Jurkat, Clone E6-1 (cell line): ENCODE data around the gene COL18A1.

Experiments used
- DNase-seq: peaks from one replicate; pipeline ENCODE4 v3.0.0-alpha.2; 2011; ENCODE audit warnings: low read depth, low spot score
- H3K4me3 ChIP-seq: 2 replicates; pipeline ENCODE4 v1.5.1; 2011; ENCODE audit warnings: mild to moderate bottlenecking, low read length, control low read depth, moderate library complexity

The COL18A1 gene

DNA sequence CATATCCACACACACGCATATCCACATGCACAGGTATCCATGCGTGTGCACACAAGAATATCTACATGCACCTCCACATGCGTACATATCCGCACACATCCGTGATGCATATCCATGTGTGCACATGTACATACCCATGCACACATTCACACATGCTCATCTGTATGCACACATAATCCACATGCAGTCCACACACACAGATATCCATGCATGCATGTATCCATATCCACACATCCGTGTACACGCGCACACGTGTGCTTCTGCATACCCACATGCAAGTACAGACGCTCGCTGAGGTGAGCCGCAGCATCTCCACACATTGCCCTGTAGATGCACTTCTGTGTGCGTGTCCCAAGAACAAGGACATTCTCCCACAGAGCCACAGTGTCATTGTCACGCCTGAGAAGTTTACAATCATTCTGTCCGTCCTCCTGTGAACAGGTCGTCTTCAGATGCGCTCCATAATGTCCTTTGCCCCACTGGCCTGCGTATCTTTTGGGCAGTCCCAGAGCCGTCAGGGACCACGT is 43.4 kb downstream of the COL18A1 start:
- no peak for DNase-seq

DNA sequence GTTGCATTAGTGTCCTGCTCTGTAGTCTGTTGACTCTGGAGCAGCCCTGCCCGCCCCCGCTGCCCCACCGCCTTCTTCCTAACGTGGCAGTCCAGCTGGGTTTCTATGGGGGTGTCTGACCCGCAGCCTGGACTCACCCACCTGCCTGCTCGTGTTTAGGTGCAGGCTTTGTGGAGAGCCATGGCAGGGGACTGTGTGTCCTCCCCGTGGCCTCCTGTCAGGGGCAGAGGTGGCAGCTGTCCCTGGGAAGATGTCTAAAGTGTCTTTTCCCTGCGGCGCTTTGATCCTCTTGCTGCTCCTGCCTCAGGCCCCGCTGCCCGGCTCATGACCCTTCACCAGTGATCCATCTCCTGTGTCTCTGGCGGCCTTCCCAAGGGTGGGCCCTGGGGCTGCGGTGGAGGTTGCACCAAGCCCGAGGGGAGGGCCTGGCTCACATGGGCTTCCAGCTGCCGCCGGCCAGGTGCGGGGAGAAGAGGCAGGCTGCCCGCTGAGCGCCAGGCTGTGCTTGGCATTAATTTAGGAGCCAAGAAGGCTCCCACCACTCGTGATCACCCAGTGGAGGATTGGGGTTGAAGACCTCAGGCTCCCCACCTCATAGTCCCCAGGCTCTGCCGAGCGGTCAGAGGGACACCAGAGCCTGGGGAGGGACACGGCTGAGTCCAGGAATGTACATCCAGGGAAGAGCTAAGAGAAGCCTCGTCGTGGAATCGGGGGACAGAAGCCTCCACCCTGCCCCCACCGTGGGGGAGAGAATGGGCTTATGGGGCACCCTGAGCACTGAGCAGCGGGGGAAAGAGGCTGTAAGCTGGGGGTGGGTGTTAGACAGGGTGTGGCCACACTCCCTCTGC is 44.1 kb downstream of the COL18A1 start:
- no peak overlapping the region for H3K4me3 ChIP-seq
- DNase-seq = no peak

More for the DNA sequence above, 43.4 kb downstream of the COL18A1 start:
- H3K4me3 ChIP-seq = no peak overlapping the region

DNA sequence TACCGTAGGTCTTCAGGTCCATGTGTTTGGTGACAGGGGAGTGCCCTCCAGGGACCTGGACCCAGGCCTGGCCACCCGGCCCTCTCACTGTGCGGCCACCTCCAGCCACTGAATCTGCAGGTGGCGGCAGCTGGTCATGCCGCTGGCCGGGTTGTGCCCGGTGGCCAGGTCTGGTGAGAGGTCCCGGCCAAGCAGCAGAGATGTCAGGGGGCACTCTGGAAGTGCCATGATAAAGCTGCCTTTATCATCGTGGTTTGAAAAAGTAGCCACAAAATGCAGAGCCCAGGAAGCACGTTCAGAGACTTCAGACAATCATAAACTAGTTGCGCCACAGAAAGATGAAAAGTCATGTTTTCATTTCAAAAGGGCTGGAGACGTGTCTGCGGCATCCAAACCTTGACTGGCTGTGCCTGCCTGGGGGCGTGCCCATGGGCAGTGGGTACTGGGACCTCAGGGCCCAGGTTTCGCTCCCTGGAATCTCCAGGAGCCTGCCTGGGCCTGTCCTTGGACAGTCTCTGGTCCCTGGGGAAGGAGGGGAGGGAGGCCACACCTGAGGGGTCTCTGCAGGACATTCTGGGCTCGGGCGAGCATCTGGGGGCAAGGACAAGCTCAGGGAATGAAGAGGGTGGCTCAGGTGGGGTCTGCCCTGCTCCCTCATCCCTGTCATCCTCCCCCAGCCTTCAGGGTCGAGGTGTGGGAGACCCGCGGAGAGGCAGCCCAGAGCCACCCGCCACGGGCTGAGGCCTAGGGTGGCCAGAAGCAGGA is 44.9 kb downstream of the COL18A1 start:
- DNase-seq = no peak

DNA sequence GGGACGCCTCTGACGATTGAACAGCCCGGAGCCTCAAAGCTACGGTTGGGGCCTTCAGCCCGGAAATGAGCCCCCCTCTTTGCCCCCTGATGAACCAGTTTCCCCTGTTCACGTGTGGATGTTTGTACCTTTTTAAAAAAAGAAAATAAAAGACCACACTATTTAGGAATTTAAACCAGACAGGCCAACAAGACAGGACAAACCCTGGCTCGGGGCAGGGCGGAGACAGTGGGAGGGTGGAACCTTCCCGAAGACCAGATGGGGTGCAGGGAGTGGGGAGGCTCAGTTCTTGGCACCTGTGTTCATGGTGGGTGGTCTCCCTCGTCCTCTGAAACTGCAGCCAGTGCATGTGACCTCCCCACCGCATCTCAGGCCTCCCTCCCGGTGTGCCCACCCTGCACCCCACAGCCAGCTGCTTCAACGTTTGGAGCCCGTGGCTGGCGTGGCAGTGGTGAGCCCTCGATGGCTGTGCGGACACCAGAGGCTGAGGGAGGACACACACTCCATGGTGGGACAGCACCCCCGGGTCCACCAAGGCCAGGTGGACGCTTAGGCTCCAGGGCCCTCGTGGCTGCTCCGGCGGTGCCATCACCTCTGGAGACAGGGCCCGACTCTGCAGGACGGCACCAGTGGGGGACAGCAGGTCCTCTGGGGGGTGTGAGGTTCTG is 45.6 kb downstream of the COL18A1 start:
- DNase-seq = no peak
- H3K4me3 ChIP-seq = no peak overlapping the region

More for the DNA sequence above, 44.9 kb downstream of the COL18A1 start:
- no peak overlapping the region for H3K4me3 ChIP-seq

DNA sequence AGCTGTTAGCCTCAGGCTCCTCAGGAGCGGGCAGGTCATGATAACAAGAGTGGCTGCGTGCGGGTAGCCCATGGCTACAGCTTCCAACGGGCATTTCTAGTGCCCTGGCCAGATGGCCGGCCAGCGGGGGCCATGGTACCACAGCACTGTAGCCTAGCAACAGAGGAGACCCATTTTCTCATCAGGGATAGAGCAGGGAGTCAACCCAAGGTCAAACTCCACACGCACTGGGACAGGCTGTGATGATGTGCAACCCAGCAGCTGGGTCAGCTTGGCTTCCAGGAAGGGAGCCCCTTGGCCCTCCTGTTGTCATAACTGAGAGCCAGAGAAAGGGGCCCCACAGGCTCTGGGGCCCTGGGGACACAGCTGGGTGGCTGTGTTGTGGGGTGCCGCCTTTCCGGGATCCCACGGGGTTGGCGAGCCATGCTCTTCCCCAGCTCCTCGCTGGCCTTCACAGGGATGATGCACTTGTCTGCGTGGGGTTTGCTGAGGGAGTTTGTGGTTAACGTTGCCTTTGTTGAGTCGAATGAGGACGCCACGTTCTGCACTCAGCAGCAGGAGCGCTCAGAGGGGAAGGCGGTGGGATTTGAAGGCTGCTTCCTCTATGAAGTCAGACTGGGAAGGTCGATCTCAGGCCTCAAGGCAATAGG is 46.3 kb downstream of the COL18A1 start:
- H3K4me3 ChIP-seq = no peak overlapping the region
- DNase-seq = no peak

DNA sequence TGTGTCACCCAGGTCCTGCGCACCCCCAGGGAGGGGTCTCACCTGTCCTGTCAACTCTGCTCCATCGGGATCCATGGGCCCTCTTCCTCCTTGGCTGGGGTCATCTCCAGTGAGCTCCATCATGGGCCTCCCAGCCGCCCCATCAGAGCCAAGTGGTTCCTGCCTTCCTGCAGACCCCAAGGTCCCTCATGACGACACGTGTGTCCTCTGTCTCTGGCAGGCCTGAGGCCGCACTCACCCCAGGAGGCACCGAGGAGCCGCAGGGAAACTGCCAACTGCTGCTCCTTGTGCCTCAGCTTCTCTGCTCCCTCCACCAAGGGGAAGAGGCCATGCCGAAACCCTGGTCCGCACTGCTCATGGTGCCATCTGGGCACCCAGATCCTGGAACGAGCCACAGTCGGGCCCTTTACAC is 46.8 kb downstream of the COL18A1 start:
- no peak overlapping the region for H3K4me3 ChIP-seq
- no peak for DNase-seq

DNA sequence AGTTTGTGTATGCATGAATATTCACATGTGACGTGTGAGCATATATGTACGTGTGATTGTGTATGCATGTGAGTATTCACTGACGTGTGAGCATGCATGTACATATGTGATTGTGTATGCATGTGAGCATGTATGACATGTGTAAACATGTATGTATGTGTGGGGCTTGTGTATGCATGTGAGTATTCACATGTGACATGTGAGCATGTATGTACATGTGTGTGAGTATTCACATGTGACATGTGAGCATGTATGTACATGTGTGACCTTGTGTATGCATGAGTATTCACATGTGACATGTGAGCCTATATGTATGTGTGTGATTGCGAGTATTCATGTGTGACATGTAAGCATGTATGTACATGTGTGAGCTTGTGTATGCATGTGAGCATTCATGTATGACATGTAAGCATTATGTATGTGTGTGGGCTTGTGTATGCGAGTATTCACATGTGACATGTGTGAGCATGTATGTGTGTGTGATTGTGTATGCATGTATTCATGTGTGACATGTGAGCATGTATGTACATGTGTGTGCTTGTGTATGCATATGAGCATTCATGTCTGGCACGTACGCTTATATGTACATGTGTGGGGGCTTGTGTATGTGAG is 47.8 kb downstream of the COL18A1 start:
- no peak for DNase-seq
- no peak overlapping the region for H3K4me3 ChIP-seq

DNA sequence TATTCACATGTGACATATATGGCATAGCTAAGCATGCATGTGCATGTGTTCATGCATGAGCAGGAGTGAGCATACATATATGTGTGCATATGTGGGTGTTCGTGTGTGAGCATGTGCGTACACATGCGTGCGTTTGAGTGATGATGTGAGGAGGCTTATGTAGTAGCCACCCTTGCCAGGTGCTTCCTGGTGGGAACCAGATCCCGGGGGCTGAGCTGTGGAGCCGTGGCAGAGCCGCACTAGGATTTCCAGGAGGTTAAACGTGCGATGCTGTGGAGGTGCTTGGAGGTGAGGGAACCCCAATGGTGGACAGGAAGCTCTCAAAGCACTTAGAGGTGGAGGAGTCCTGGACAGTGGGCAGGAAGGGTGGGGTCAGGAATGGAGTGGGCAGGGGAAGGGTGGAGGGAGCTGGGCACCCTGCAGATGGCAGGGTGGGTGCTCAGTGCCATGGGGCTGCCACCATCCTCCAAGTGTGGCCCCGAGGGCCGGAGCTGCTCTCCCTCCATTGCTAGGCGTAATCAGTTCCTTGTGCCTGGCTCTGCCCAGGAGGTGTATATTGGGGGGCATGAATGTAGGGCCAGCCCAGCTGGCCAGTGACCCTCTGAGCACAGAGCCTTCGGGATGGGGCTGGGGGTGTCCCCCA is 48.5 kb downstream of the COL18A1 start:
- DNase-seq = no peak
- H3K4me3 ChIP-seq = no peak overlapping the region

DNA sequence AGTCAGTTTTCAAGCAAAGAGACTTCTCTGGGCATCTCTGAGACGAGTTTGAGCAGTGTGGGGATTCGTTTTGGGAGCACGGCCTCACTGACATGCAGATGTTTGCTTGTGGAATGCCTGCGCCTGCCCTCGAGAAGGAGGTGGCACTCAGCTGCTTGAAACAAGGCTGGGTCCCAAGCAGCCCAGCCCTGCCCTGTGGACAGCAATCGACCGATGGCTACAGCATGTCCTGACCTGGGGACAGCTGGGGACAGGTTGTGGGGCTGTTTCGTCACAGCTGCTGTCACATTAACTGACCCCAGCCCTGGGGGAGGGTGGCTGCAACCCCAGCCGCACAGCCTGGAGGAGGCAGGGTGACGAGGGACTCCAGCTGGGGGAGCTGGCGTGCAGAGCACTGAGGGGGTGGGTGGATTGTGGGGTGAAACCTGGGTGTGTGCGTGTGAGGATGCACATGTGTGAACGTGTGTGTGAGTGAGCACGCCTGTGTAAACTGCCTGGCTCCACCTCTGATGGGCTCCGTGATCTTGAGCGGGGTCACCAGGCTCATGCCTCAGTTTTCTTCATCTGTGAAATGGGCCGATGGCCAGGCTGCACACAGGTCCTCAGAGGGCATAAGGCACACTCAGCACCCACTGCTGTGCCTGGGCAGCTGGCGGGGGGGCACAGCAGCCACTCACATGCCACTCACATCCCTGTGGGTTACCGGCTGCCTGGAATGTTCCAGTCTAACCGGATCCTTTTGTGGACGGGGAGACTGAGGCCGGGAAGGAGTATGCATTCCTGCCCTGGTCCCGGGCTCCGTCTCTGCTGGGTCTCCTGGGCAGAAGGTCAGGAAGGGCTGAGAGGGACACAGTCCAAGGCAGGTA is 49.3 kb downstream of the COL18A1 start:
- no peak for DNase-seq
- H3K4me3 ChIP-seq = no peak overlapping the region

DNA sequence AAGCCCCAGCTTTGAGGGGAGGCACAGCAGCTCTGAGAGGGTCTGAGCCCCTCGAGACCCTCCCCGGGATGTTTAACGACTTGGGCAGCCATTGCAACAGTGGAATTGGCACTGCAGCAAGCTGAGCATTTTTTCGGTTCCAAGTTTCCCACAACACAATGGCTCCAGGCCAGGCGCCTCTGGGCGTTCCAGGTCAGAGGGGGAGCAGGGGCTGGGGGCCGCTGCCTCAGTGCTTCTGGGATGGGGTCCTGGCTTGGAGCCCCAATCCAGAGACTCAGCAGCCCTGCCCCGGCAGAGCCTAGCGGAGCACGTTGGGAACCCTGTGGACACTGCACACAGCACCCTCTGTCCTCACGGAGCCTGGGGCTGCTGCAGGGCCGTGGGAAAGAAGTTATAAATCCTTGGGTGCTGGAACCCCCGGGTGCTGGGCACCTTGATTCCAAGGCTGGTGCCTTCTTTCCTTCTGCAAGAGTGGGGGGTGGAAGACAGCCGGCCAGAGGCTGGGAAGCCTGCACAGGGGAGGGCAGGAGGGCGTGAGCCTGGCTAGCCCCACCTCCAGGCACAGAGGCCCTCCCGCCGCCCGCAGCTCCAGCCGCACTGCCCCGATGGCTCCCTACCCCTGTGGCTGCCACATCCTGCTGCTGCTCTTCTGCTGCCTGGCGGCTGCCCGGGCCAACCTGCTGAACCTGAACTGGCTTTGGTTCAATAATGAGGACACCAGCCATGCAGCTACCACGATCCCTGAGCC is 50.1 kb downstream of the COL18A1 start:
- no peak overlapping the region for H3K4me3 ChIP-seq
- no peak for DNase-seq

DNA sequence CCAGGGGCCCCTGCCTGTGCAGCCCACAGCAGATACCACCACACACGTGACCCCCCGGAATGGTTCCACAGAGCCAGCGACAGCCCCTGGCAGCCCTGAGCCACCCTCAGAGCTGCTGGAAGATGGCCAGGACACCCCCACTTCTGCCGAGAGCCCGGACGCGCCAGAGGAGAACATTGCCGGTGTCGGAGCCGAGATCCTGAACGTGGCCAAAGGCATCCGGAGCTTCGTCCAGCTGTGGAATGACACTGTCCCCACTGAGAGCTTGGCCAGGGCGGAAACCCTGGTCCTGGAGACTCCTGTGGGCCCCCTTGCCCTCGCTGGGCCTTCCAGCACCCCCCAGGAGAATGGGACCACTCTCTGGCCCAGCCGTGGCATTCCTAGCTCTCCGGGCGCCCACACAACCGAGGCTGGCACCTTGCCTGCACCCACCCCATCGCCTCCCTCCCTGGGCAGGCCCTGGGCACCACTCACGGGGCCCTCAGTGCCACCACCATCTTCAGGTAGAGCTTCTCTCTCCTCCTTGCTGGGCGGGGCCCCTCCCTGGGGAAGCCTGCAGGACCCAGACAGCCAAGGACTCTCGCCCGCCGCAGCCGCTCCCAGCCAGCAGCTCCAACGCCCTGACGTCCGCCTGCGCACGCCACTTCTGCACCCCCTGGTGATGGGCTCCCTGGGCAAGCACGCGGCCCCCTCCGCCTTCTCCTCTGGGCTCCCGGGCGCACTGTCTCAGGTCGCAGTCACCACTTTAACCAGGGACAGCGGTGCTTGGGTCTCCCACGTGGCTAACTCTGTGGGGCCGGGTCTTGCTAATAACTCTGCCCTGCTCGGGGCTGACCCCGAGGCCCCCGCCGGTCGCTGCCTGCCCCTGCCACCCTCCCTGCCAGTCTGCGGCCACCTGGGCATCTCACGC is 51.0 kb downstream of the COL18A1 start:
- H3K4me3 ChIP-seq = no peak overlapping the region
- DNase-seq = no peak

DNA sequence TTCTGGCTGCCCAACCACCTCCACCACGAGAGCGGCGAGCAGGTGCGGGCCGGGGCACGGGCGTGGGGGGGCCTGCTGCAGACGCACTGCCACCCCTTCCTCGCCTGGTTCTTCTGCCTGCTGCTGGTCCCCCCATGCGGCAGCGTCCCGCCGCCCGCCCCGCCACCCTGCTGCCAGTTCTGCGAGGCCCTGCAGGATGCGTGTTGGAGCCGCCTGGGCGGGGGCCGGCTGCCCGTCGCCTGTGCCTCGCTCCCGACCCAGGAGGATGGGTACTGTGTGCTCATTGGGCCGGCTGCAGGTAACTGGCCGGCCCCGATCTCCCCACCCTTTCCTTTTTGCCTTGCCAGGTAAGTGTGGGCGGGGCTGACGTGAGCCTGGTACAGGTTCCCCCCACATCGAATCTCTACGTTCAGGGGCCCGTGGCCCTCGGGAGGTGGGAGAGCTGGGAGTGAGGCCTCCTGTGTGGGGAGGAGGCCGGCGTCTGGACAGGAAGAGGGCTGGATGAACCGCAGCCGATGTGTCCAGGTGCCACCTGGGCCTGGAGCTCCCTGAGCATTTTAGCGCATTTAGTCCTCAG is 51.7 kb downstream of the COL18A1 start:
- DNase-seq = no peak
- no peak overlapping the region for H3K4me3 ChIP-seq

DNA sequence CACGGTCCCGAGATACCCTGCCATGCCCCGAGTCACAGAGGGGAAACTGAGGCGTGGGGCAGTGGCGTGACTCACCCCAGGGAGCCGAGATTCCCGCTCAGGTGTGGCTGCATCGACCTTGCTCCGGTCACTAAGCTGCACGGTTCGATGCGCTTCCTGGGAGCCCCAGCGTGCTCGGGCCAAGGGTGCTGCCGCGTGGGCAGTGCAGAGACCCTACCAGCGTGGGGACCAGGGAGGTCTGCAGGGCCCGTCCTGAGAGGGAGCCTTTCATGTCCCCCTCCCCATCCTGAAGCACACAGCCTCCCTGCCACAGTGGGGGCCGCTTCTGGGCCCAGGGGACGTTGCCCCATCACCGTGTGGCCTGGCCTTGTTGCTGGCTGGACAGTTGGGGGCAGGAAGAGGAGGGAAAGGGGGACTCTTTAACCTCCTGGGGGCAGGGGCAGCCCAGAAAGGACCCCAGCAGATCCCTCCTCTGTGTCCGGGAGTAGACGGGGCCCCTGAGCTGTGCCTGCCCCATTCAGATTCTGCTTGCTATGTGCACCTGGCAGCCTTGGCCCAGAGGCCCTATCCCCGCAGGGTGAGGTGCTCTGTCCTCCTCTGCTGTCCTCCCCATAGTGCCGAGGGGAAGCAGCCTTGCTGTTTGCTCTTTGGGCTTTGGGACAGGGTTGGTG is 52.3 kb downstream of the COL18A1 start:
- H3K4me3 ChIP-seq = no peak overlapping the region
- no peak for DNase-seq

DNA sequence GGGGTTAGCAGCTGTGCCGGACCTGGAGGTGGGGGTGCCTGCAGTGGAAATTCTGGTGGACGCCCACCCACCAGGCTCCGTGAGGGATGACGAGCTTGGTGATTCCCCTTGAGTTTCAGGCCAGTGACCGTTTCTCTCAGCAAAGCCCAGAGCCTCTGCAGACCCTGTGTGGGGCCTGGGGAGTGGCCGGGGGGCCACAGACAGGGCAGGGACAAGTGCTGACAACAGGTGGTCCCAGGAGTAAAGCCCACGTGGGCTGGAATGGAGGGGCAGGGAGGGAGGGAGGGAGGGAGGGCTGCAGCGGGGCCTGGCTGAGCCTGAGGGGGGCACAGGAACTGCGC is 52.8 kb downstream of the COL18A1 start:
- no peak for DNase-seq
- H3K4me3 ChIP-seq = no peak overlapping the region
